Endothelial cell of umbilical vein (primary cell): ENCODE results near the gene TTC27. TPM values are rescaled to one million over a fixed set of nuclear protein-coding genes. Genes with fewer than 3 reads are reported as not detected.

Source experiments
- BruUV-seq: library from RNA; stranded (reverse); fragments of 400-500 nt; replicated peaks from 2 replicates; lab custom pipeline; 2021; lab: Mats Ljungman, UMichigan
- CTCF ChIA-PET: fragments of 300-600, 350-600 bp; sonication (Branson Sonifier 250); formaldehyde crosslinking; loops from one replicate; lab custom pipeline; 2021; ENCODE audit warnings: antibody characterized with exemption, inconsistent platforms; lab: Charles Lee
- POLR2A ChIA-PET: fragments of 300-600, 350-600 bp; sonication (Branson Sonifier 250); formaldehyde crosslinking; loops from one replicate; lab custom pipeline; 2021; ENCODE audit warnings: antibody characterized with exemption, inconsistent platforms; lab: Charles Lee
- DNase-seq: peaks from one replicate; pipeline ENCODE4 v3.0.0-alpha.2; 2011; ENCODE audit warnings: low read depth, low spot score
- FAIRE-seq: peaks from 2 replicates; lab custom pipeline; 2011; peaks lifted over from hg19 to GRCh38; lab: Jason Lieb, UNC
- H2AFZ ChIP-seq: 2 replicates; pipeline ENCODE4 v1.6.0; 2012; ENCODE audit warnings: low read depth, low read length, control low read depth, inconsistent platforms
- H3K27ac ChIP-seq: 2 replicates; pipeline ENCODE4 v1.5.1; 2011; ENCODE audit warnings: low read depth, mild to moderate bottlenecking, control low read depth, low read length, moderate library complexity; ENCODE audit not compliant: insufficient read depth
- H3K27me3 ChIP-seq, 2 experiments: 2 replicates each; pipeline versions ENCODE4 v1.6.0 to v1.6.1; 2011; ENCODE audit warnings: low read length in 2 of 2, mixed read lengths in 1 of 2; ENCODE audit not compliant: control insufficient read depth in 2 of 2, insufficient read depth in 2 of 2
- H3K36me3 ChIP-seq, 2 experiments: 2 replicates in 1 of 2; 3 replicates in 1 of 2; pipeline ENCODE4 v1.5.1; 2011; ENCODE audit warnings: low read length in 2 of 2, mild to moderate bottlenecking in 1 of 2, moderate library complexity in 1 of 2; ENCODE audit not compliant: control insufficient read depth in 2 of 2, insufficient read depth in 2 of 2; ENCODE audit errors: extremely low read depth in 1 of 2
- H3K4me1 ChIP-seq: 3 replicates; pipeline ENCODE4 v1.5.1; 2011; ENCODE audit warnings: mild to moderate bottlenecking, low read length; ENCODE audit not compliant: control insufficient read depth, insufficient read depth; ENCODE audit errors: extremely low read depth
- H3K4me2 ChIP-seq: 2 replicates; pipeline ENCODE4 v1.6.1; 2011; ENCODE audit warnings: low read length, control low read depth, mixed read lengths; ENCODE audit not compliant: insufficient read depth
- H3K4me3 ChIP-seq, 3 experiments: fragments of 200-600 bp in 1 of 3; sonication (generic), shearing (Covaris generic) in 1 of 3; replicated peaks in 1 of 3; 2 replicates each; pipeline ENCODE4 v1.5.1; 2011 to 2016; ENCODE audit warnings: control low read depth in 3 of 3, low read length in 3 of 3, mild to moderate bottlenecking in 2 of 3, inconsistent platforms in 1 of 3, low read depth in 1 of 3, moderate library complexity in 1 of 3; ENCODE audit not compliant: insufficient read depth in 1 of 3
- H3K79me2 ChIP-seq: 2 replicates; pipeline ENCODE4 v1.6.0; 2012; ENCODE audit warnings: low read length, inconsistent platforms; ENCODE audit not compliant: control insufficient read depth, insufficient read depth
- H3K9ac ChIP-seq: replicated peaks from 2 replicates; pipeline ENCODE3; 2011; ENCODE audit warnings: low read length, control low read depth; ENCODE audit not compliant: insufficient read depth; ENCODE audit errors: extremely low read depth
- H3K9me1 ChIP-seq: replicated peaks from 3 replicates; pipeline ENCODE4 v1.6.0; 2011; ENCODE audit warnings: mild to moderate bottlenecking, low read length; ENCODE audit not compliant: control insufficient read depth, insufficient read depth; ENCODE audit errors: extremely low read depth
- H3K9me3 ChIP-seq: replicated peaks from 2 replicates; pipeline ENCODE4 v1.5.1; 2012; ENCODE audit warnings: low read length, inconsistent platforms; ENCODE audit not compliant: control insufficient read depth, insufficient read depth
- H4K20me1 ChIP-seq: replicated peaks from 2 replicates; pipeline ENCODE3; 2011; ENCODE audit warnings: mild to moderate bottlenecking, low read length; ENCODE audit not compliant: control insufficient read depth, insufficient read depth; ENCODE audit errors: extremely low read depth
- CTCF ChIP-seq, 2 donors: IDR thresholded peaks; 1 replicate in 1 of 2; 2 replicates in 1 of 2; pipeline ENCODE4 v1.5.1; 2011; ENCODE audit warnings: low read length in 2 of 2, mild to moderate bottlenecking in 2 of 2, moderate library complexity in 2 of 2, control low read depth in 1 of 2, inconsistent platforms in 1 of 2, low read depth in 1 of 2; ENCODE audit not compliant: insufficient read depth in 1 of 2; ENCODE audit errors: extremely low read depth in 1 of 2
- EZH2 ChIP-seq: IDR thresholded peaks from 2 replicates; pipeline ENCODE4 v1.6.1; 2012; ENCODE audit warnings: borderline replicate concordance, low read depth, mild to moderate bottlenecking, moderate library complexity, low read length, inconsistent platforms; ENCODE audit not compliant: severe bottlenecking
- FOS ChIP-seq: IDR thresholded peaks from 2 replicates; pipeline ENCODE4 v1.6.1; 2011; ENCODE audit warnings: mild to moderate bottlenecking, low read length, moderate library complexity, borderline replicate concordance; ENCODE audit not compliant: insufficient read depth
- GATA2 ChIP-seq: IDR thresholded peaks from 2 replicates; pipeline ENCODE4 v1.7.0; 2011; ENCODE audit warnings: low read depth, mild to moderate bottlenecking, moderate library complexity, mixed read lengths, low read length; ENCODE audit not compliant: insufficient read length, insufficient read depth
- JUN ChIP-seq: IDR thresholded peaks from 2 replicates; pipeline ENCODE4 v1.6.1; 2011; ENCODE audit warnings: borderline replicate concordance, low read depth; ENCODE audit not compliant: insufficient read length, insufficient read depth
- MAX ChIP-seq: IDR thresholded peaks from 2 replicates; pipeline ENCODE4 v1.6.1; 2011; ENCODE audit not compliant: insufficient read depth, insufficient read length
- MYC ChIP-seq: IDR thresholded peaks from one replicate; pipeline ENCODE4 v1.6.1; 2011; ENCODE audit warnings: mild to moderate bottlenecking, low read depth, low read length
- POLR2A ChIP-seq: IDR thresholded peaks from 2 replicates; pipeline ENCODE4 v1.6.1; 2012; ENCODE audit warnings: low read depth, mild to moderate bottlenecking, control low read depth, low read length
- POLR2AphosphoS5 ChIP-seq: IDR thresholded peaks from 2 replicates; pipeline ENCODE4 v1.6.1; 2012; ENCODE audit warnings: low read depth, mild to moderate bottlenecking, control low read depth, low read length, moderate library complexity; ENCODE audit not compliant: insufficient read depth
- dilution Hi-C: fragments of 300-500 bp; cut with MboI; formaldehyde crosslinking; loops from one replicate; pipeline ENCODE4 v1.15.0; 2019; ENCODE audit warnings: low sequenced_read_pairs; ENCODE audit not compliant: extremely low pct_ligation_motif_present
- intact Hi-C: fragments of 100-400 bp; cut with micrococcal nuclease; formaldehyde crosslinking; loops from one replicate; pipeline ENCODE4 v1.10.0; 2022
- polyA plus RNA-seq, 4 experiments: library from polyadenylated mRNA; depleted of rRNA in 3 of 4; stranded (reverse) in 3 of 4; unstranded in 1 of 4; fragments of >200 nt; gene quantifications; 2 replicates each; pipeline versions ENCODE4 v1.2.1 to v1.2.3, GENCODE V29; 2011 to 2012; ENCODE audit warnings: missing spikeins in 1 of 4
- total RNA-seq: library from RNA; stranded (reverse); gene quantifications from 2 replicates; pipeline ENCODE4 v1.2.3, GENCODE V29; 2021

TTC27 gene
- total and polyA plus RNA-seq, 2 donors (not counting 3 experiments of a cell fraction or from before 2014, with no cell fraction given): 16.3 to 20.1 TPM

GRCh38 chr2:32671885-32672533, 44.2 kb downstream of the TTC27 start:
- no peak overlapping the region for H2AFZ ChIP-seq
- H3K27me3 ChIP-seq: no peaks in the 10 kb centered on the region
- TF ChIP-seq GATA2 (no peak), POLR2A (no peak), MYC (no peak), EZH2 (no peak), CTCF (IDR thresholded peaks at IDR 0.05; ENCODE audit: extremely low read depth in 1 of 2, insufficient read depth in 1 of 2, low read depth in 1 of 2, low read length in 2 of 2) (no peak), POLR2AphosphoS5 (no peak), JUN (no peak), MAX (no peak), FOS (no peak)
- no peak overlapping the region for H3K4me2 ChIP-seq
- no peak overlapping the region for H3K27ac ChIP-seq
- H3K9me3 ChIP-seq: no peaks in the 10 kb centered on the region
- intact Hi-C loops: no loop called here
- H3K4me3 ChIP-seq: no peak overlapping the region
- no peak overlapping the region for H3K9ac ChIP-seq
- no peaks in the 10 kb centered on the region for H3K79me2 ChIP-seq
- no peaks in the 10 kb centered on the region for H3K36me3 ChIP-seq
- dilution Hi-C loops: no loop called here
- ChIA-PET CTCF (interaction anchor here (1.6 to 2.1 kb wide), 2 partner anchors 9 to 17 kb away, joined by 4 to 8 read pairs; no protein-coding TSS in a partner anchor), POLR2A (no interaction called here)
- no peaks in the 10 kb centered on the region for H3K4me1 ChIP-seq
- BruUV-seq: no TSS peak
- no peaks in the 10 kb centered on the region for H3K9me1 ChIP-seq
- DNase-seq (no peak), FAIRE-seq (no peak)
- no peaks in the 10 kb centered on the region for H4K20me1 ChIP-seq
